Ishikawa (cell line): ENCODE data around the gene ZSWIM6.

Experiments used
- CEBPB ChIP-seq: IDR thresholded peaks from 2 replicates; pipeline ENCODE4 v1.6.1; 2012
- CREB1 ChIP-seq: IDR thresholded peaks from 2 replicates; pipeline ENCODE4 v1.6.1; 2012; ENCODE audit warnings: low read depth
- EGR1 ChIP-seq: IDR thresholded peaks from 2 replicates; pipeline ENCODE4 v1.6.1; 2012
- EP300 ChIP-seq: IDR thresholded peaks from 2 replicates; pipeline ENCODE4 v1.6.1; 2012; ENCODE audit warnings: borderline replicate concordance
- NFIC ChIP-seq: IDR thresholded peaks from 2 replicates; pipeline ENCODE4 v1.6.1; 2012
- RAD21 ChIP-seq: IDR thresholded peaks from 2 replicates; pipeline ENCODE4 v1.6.1; 2012; ENCODE audit warnings: low read depth
- REST ChIP-seq: IDR thresholded peaks from 2 replicates; pipeline ENCODE4 v1.6.1; 2012; ENCODE audit warnings: low read depth, mild to moderate bottlenecking
- TAF1 ChIP-seq: IDR thresholded peaks from 2 replicates; pipeline ENCODE4 v1.6.1; 2012; ENCODE audit warnings: low read depth, mild to moderate bottlenecking
- YY1 ChIP-seq: IDR thresholded peaks from 2 replicates; pipeline ENCODE4 v1.6.1; 2012; ENCODE audit warnings: low read depth

GRCh38 chr5:61333954-61334867 lies 2.2 kb downstream of the ZSWIM6 start:
- TF ChIP-seq YY1 (no peak), REST (no peak), EGR1 (no peak), EP300 (no peak), CEBPB (no peak), TAF1 (no peak), NFIC (no peak), CREB1 (no peak), RAD21 (no peak)
